Stimulated activated CD8-positive, alpha-beta memory T cell treated with anti-CD3 and anti-CD28 coated beads, Interleukin-7, amount 100 ng/mL, for 4 hours (primary cell): ENCODE results near the gene PELI2.

Source experiments
- DNase-seq, 2 donors: peaks; one replicate each; pipeline ENCODE4 v3.0.0-alpha.2; 2020; ENCODE audit warnings: low read depth in 2 of 2

The PELI2 gene

DNA sequence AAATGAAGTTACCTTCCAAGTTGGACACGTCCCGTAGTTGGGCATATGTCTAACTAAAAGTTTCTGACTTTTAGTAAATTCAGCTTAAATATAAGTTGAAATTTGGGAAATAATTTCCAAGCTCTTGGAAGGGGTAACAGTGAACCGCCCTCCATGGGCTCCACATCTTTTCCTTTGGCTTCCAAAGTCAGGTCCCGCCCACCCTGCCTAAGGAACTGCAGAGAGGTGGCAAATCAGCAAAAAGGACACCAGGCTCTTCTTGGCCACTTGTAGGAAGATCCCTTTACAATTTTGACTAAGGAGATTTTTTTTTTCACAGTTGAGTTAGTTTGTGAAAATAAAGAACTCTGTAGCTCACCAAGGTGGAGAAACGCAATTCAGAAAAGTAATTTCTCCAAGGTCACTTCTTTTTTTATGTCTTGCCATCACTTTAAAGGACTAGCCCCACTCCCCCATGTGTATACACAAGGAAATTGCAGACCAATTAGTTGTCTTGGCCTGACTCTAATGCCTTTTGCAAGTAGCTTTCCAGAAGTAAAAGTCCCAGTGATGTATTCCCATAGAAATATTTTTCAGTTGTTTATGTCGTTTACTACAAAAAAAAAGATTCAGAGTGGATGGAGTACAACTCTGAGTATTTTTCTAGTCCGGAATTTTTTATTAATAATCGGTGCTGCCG is 181.2 kb downstream of the PELI2 start:
- no peak for DNase-seq

DNA sequence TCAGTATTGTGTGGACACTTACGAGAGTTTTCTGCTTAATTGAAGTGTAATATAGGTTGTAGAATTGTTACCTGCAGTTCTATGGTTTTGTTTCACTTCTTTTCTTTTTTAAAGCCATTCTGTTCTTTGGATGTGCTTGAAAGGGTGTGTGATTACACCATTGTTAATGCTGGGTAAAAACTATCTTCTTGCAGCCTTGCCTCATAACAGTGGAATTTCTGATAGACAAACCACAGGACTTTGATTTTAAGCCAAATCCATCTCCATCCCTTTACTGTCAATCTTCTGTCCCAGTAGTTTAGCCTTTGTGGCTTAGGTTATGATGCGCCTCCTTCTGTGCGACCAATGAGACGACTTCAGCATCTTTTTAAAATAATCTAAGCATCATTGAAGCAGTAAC is 182.3 kb downstream of the PELI2 start:
- DNase-seq, result no peak

DNA sequence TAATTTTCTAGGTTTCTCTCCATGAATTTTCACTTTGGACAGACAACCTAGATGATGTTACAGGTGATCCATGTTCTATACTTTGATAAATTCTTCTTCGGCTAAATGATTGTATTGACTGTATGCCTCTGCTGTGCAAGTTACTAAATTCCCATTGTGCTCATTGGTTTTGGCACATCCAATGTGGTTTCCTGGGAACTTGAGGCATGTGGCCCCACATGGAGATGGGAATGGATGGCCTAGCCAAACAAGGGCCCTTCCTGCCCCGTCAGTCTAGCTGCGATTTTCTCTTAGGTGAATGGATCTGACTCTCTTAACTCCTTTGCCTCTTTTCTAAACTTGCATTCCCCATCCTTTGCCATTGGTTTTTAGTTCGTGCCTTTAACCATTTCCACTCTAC is 186.2 kb downstream of the PELI2 start:
- DNase-seq, result no peak

DNA sequence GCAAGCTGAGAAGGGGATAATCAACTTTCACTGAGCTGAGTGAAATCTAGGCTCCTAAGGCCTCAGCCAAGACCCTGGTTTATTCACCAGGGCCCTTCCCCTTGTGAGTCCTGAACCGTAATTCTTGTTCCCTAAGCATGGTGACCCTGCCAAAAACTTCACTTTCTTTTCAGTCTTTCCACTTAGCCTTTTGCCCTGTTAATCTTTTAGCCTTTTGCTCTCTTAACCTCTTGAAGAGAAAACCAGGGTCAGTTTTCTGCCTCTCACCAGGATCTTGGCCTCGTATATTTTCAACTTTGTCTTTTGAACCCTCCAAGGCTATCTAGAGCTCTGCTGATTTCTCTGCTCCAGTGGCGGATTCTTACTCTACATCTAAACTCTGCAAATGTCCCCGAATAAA is 191.0 kb downstream of the PELI2 start:
- DNase-seq, result no peak

DNA sequence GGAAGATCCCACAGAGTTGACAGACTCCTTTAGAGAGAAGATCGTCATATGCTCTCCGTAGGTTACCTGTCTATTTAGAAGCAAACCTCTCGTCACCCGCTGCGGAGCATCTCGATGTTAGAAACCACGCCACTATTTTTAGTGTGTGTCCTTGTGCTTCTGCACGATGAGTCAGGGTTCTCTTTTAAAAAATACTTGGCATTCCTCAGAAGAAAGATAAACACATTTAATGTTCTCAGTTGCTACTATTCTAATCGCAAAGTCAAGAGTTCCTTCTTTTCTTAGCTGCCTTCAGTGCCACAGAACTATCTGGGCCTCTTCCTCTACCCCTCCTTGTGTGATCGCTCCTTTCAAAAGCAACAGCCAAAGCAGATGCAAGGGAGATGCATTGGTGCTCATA is 192.4 kb downstream of the PELI2 start:
- DNase-seq, result no peak

DNA sequence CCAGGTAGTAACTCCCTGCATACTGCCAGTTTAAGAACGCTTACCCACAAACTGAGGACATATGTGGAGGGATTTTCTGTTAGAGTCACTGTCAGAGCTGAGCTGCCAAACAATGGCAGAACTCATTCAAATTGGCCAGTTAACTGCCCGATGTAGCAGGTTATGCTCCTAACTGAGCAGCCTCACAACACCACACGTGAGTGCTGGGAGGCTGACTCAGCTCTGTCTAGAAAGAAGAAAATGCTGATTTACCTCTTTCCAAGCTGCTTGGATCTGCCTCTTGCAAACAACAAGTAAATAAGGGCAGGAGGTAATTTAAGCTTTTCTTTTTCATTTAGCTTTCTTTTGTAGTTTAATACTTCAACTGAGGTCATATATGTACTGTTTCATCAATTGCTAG is 195.6 kb downstream of the PELI2 start:
- no peak for DNase-seq

DNA sequence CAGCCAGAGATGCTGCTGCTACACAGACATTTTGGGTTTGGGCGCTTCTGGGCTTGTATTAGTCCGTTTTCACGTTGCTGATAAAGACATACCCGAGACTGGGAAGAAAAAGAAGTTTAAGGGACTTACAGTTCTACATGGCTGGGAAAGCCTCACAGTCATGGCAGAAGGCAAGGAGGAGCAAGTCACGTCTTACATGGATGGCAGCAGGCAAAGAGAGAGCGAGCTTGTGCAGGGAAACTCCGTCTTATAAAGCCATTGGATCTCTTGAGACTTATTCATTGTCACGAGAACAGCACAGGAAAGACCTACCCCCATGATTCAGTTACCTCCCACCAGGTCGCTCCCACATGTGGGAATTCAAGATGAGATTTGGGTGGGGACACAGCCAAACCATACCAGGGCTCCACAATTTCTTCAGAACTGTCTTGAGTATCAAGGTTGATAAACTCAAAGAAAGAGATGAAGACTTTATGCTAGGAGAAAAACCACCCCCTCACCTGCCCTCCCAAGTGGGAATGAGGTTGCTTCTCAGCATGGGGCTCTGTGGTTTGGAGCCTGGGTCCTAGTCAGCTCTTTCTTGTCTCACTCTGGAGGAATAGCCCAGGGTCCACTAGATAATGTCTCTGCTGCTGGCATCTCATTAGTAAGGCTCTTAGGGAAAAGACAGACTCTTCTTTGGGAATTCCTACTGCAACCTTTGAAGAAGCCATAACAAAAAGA is 200.3 kb downstream of the PELI2 start:
- DNase-seq, result no peak

DNA sequence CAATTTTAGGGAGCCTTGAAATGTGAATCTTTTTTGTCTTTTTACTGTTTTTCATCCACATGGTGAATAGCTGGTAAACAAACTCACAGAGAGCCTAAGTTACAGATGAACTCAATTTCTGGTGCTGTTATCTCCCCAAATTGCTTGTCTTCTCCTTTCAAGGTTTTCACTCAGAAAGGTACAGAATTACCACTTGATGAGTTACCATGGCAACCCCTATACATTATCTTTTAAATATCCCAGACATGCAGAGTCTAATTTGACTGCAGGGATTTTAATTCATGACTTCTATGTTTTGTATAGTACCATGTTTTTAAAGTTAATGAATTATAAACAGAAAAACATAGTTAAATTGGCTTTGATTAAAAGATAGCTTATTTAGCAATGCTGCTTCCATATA is 203.7 kb downstream of the PELI2 start:
- DNase-seq, result no peak

DNA sequence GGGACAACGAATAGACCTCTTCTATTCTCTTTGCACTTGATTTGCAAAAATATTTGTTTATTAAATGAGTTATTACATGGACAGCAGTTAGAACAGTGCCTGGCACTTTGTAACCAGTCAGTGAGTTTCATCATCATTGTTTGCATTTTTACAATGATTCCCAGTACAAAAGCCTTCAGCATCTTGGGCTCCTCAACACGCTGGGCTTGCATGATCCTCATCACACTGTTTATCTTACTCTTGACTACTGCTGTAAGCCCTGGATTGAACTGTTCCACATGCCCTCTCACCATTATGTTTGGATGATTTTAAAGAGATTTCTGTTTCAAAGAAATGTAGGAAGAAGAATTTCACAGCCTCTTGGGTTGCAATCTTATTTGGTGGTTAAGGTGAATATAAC is 204.3 kb downstream of the PELI2 start:
- DNase-seq, result no peak

DNA sequence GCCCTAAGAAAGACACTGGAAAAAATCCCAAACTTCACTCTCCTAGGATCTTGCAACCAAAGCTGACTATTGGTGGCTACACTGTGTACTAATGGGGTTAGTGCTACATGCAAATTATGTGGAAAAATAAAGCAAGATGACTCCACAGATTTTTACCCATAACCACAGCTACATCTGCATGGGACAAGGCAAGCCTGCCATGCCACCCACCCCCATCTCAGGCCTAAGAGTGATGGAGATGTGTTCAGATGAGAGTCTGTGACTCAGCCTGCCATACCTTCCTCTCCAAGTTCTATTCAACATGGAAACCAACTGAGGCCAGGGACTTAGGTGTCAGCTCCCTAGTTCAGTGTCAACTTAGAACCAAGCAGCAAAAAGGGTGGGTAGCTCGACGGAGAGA is 206.2 kb downstream of the PELI2 start:
- no peak for DNase-seq

DNA sequence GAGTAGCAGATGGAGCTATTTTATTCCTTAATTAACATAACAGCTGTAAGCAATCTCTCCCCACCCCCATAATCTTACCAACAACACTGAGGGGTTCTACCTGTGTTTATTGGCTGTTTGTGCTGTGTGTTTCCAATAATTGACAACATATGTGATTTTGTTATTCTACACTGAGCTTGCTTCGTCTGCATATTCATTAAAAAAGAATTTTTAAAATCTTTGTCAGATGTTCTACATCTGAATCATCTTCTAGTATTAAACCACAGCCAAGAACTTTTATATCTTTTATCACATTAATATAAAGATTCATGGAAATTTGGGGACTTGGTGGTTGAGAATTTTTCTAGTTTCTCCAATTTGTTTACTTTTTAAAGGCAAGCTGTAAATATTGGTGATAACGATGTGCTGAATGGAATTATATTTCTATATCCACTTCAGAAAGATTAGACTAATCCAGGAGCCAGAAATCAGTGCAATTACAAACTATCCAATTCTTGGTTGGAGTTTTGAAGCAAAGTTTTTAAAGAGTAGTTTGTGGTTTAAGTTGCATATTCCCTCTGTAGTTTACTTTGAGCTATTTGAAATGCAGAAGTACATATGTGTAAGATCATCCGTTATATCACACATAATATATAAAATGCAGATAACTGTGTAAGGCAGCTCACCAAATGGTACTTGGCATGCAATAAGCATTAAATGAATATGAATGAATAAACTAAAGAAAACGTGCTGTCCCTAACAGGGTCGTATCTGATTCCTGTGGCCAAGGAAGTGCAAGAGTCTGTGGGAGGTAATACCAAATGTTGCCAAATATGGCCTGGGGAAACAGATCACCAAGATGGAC is 206.9 kb downstream of the PELI2 start:
- no peak for DNase-seq

DNA sequence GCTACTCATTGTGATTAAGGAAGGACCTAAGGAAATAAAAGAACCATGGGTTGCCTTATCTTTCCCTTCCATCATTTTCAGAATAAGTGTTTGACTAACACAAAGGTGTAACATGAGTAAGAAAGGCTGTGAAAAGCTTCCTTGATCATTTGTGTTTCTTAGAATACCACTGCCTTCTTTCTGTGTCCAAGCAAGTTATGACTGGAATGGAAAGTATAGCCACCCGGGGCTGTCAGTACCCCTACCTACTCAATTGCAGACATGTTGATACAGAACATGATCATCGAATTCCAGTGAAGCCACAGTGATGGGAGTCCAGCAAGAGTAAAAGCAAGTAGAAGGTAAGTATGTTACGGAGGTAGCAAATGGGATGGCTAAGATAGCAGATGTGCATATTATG is 209.8 kb downstream of the PELI2 start:
- DNase-seq, result no peak

DNA sequence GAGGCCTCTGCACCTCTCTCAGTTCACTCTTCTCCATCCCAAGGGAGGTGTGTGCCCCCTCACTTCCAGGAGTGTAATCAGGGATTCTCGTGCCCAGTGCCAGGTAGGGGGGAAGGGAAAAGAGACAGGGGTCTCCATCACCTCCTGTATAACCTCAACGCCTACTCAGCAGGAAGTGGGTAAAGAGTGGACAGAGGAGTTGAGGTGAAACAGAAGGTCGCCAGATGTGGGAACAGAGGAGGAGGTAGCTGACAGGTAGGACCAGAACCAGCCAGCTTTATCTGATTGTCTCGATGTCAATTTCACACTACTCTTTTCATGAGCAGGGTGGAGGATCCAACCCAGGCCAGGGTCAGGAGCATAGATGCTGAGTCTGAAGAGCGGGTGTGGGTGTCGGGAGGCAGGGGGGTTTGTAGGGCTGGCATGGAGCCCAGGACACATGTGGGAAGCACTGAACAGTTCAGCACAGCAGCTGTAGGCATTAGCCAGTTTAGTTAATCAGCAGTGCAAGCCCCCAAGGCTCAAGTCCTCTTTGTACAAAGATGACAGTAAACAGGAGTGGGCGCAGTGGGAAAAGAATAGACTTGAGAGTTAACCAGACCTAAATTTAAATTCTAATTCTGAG is 213.5 kb downstream of the PELI2 start:
- DNase-seq, result no peak

DNA sequence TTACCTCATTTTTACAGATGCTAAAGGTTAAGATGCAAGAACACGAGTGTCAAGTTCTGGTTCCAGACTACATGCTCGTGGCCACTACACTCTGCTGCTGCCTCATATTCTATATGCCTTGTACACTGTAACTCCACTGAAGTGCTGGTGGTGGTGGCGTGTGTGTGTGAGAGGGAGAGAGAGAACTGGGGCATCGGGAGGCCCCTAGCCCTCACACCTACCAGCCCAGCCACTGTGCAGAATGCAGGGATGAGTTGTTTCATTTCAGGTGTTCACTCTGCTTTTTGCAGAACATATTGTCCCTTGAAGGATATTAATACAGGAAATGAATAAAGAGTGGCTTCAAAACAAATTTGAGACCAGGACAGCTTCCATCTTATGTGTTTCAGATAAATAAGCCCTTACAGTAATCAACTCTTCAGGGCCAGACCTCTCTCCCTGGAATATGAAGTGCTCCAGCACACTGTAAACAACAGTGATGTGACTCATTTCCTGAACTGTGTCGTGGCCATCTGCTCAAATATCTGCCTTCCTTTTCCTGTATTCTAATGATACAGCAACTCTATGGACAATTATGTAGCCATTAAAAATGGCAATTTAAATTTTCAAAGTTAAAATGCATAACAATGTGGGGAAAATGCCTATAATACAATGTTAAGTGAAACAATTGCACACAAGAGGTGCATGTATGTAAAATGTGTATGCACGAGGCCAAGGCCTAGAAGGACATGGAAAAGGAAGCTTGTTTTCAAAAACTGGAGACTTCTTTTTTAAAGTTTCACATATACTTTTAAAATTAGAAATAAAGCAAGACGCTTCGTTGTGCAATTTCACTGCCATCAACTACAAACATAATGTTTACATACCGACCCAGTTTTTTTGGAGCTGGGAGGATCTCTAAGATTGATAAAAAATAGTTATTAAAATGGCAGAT is 215.4 kb downstream of the PELI2 start:
- DNase-seq, result no peak

DNA sequence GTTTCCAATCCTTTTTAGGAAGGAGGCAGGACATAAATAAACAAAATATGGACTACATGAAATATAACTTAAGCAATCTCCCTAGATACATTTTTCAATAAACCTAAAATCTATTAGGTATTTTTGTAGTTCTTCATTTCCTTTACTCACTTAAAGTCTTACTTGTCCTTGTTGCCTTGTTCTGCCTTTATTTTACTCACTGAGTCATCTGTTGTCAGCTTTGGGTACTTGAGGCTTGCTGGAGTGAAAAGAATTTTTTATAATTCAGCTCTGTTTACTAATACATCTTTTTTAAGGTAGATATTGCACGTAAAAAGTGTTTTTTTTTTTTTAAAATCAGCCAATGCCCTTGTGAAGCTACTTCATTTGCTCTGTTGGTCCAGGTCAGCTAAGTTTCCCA is 216.2 kb downstream of the PELI2 start:
- DNase-seq, result no peak

DNA sequence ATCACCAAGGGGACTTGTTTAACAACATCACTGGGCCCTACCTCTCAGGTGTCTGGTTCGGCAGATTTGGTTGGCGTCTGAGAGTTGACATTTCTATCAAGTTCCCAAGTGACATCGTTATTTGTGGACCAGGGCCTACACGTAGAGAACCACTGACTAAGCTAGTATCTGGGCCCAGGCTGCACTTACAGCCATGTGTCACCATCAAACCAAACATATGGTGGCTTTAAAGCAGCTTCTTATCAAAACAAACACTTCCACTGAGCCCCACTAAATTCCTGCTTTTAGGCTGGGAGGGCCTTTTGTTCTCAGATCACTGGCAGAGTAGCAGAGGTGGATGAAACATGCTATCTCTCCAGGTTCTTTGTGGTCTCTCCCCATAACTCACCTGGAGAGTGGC is 220.5 kb downstream of the PELI2 start:
- DNase-seq, result no peak

DNA sequence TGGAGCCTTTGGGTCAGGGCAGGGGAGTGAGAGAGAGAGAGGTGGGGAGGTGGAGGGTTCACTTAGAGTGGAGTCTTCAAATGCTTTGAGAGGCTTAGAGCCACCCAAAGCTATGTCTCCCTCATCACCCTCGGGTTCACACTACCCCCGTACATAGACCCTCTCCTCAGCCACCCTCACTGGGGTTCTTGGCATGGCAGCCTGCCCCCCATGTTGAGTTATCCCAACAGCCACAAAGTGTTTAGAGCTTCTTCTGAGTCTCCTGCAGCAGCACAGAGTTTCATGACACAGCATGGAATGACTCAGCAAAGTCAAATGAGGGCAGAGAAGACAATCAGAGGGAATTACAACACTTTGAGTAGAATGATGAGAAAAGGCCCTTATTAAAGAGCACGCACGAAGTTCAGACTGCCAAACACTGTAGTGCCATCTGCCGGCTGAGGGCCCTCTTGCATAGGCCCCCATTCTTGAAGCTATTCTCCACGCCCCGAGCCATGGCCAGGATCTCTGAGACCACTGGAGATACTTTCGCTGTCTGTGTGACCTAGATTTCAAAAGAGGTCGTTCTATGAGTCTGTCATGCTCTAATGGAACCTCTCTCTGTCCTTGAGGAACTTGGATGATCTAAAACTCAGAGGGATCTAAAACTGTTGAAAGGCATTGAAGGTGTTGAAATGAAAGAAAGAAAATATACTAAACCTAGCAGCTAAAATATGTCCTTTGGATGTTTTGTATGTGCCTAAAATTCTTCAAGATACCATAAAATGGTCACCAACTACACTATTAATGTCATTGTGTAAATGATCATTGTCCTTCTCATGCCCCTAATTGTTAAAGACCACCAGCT is 221.9 kb downstream of the PELI2 start:
- DNase-seq, result peak; percentile 7 to 18

DNA sequence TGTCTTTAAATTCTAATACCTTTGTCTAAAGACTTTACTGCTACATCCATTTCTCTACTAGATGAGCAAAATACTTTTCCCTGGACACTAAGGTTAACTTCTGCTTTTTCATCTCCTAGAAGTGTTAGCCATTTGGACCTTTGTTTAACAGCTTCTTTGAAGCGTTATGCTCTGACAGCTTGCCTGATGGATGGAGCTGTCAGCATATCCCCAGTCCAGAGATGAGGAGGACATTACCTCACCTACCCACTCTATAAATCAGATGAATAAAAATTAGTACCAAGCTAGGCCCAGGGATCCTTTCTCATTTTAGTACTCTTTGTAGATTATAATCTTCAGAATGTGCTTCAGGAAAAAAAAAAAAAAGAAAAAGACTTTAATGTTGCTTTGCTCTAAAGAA is 222.7 kb downstream of the PELI2 start:
- DNase-seq, result no peak

DNA sequence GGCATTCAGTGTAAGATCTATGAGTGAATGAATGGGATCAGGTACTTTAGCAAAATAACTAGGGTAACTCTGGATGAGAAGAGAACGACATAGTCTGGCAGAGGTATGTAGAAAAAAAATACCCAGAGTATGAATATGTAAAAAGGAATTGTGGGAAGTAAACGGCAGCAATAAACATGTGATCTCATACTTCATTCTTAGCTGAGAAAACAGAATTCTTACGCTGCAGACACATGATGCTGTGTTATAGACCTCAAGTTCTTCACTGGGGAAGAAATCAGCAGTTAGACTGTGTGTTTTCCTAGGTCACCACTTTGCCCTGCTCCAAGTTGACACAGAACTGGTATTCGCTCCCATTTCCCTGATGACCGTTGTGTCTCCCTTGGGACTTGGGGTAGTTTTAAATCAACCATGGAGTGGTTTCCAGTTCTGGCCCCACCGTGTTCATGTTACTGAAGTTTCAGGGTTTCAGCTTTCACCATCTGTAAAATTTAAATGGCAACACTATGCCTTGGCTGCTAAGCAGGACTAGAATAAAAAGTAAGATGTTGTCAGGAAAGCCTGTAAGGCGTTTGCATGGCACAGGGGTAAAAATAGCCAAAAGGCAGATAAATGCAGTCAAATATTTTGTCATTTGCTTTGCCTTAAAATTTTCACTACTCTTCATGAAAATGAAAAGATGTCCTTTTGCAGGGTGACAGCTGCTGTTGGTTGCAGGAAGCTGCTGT is 223.7 kb downstream of the PELI2 start:
- no peak for DNase-seq

DNA sequence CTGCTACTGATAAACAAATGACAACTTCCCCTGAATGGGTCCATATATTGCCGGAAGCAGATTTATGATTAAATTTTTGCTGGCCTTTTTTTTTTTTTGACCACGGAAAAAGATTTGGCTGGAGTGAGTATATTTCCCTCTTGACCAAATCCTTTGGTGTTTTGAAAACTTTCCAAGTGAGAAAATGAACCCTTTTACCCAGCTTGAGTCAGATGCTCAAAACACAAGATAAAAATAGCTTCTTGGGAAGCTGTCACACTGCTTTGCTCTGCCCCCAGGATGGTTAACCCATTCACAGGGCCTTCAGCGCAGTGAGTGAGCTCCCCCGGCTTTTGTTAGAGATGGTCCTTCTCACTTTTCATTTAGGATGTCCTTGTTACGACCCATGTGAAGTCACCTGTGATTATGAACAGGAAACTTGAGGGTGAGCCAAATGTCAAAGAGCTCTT is 224.3 kb downstream of the PELI2 start:
- DNase-seq, result no peak
